ENCODE measurements around the gene KCNJ11. TPM values are rescaled to one million over a fixed set of nuclear protein-coding genes. Genes with fewer than 3 reads are reported as not detected.

The KCNJ11 gene
- total and polyA plus RNA-seq, 9 donors: 0.31 to 0.92 (median 0.46) TPM; not detected in 2

GRCh38 chr11:17378655-17379054 lies 9.8 kb downstream of the KCNJ11 start:
- no peak for DNase-seq
- TF ChIP-seq CTCF (IDR thresholded peaks at IDR 0.05) (no peak), EP300 (IDR thresholded peaks at IDR 0.05) (no peak), POLR2A (IDR thresholded peaks at IDR 0.05) (no peak)
- Histone ChIP-seq H3K4me1 (ENCODE audit: insufficient read depth) (no peaks in the 10 kb centered on the region), H3K4me3 (no peak overlapping the region), H3K9me3 (peaks cover 0 to 6% of the 10 kb centered on the region in 2 donors), H3K27ac (no peak overlapping the region), H3K36me3 (no peaks in the 10 kb centered on the region), H3K27me3 (no peaks in the 10 kb centered on the region)
- intact Hi-C loops (cut with DNase I): no loop called here
- WGBS, 3 donors: 66 to 88% (median 72%) methylated on average over 2 of the region's 2 CpGs

DNA sequence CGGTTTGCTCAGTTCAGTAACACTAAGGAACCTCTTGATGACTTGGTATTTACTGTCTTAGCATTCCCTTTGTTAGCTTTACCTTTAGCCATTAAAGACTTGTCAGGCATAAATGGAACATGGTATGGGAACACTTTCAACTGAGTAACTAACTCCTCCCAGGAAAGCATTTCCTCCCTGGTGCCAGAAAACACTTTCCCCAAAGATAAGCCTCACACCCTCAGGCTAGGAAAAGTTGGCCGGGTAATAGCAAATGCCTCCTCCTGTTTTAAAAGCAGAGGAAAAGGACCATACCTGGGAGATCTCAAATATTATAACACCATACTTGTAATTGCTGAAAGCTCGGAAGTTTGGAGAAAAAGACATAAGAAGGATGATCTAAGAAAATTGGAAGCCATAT lies 12.0 kb downstream of the KCNJ11 start:
- WGBS, 3 donors: 79 to 89% (median 79%) methylated on average over 3 of the region's 3 CpGs
- peaks cover 0 to 18% of the 10 kb centered on the region in 2 donors for H3K9me3 ChIP-seq
- no peaks in the 10 kb centered on the region for H3K4me1 ChIP-seq (ENCODE audit: insufficient read depth)
- no peak for DNase-seq
- no peak overlapping the region for H3K4me3 ChIP-seq
- TF ChIP-seq CTCF (IDR thresholded peaks at IDR 0.05) (no peak), EP300 (IDR thresholded peaks at IDR 0.05) (no peak), POLR2A (IDR thresholded peaks at IDR 0.05) (no peak)
- H3K27me3 ChIP-seq: no peaks in the 10 kb centered on the region
- H3K36me3 ChIP-seq: no peaks in the 10 kb centered on the region
- intact Hi-C loops (cut with DNase I): no loop called here
- no peak overlapping the region for H3K27ac ChIP-seq

DNA sequence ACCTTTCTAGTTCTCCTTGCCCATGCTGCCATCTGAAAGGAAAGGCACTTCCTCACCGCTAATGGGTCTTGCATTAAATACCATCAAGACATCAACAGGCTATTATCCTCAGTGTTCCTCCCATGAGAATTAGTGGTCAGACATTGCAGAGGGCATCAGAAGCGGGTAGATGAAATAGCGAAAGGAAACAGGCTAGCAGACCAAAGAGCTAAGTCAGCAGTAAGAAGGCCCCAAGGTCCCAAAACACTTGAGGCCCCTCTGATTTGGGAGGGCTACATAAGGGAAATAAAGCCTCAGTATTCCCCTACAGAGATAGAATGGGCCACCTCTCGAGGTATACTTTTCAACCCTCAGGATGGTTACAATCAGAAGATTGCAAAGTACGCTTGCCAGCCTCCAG lies 12.9 kb downstream of the KCNJ11 start:
- H3K4me3 ChIP-seq: no peak overlapping the region
- no peaks in the 10 kb centered on the region for H3K4me1 ChIP-seq (ENCODE audit: insufficient read depth)
- no peak for TF ChIP-seq CTCF (IDR thresholded peaks at IDR 0.05)
- no peak for TF ChIP-seq EP300 (IDR thresholded peaks at IDR 0.05)
- TF ChIP-seq POLR2A (IDR thresholded peaks at IDR 0.05): no peak
- intact Hi-C loops (cut with DNase I): no loop called here
- H3K27ac ChIP-seq: no peak overlapping the region
- H3K36me3 ChIP-seq: no peaks in the 10 kb centered on the region
- H3K9me3 ChIP-seq: peaks cover 0 to 26% of the 10 kb centered on the region in 2 donors
- no peak for DNase-seq
- WGBS, 3 donors: 73 to 89% (median 88%) methylated on average over 5 of the region's 5 CpGs
- no peaks in the 10 kb centered on the region for H3K27me3 ChIP-seq

DNA sequence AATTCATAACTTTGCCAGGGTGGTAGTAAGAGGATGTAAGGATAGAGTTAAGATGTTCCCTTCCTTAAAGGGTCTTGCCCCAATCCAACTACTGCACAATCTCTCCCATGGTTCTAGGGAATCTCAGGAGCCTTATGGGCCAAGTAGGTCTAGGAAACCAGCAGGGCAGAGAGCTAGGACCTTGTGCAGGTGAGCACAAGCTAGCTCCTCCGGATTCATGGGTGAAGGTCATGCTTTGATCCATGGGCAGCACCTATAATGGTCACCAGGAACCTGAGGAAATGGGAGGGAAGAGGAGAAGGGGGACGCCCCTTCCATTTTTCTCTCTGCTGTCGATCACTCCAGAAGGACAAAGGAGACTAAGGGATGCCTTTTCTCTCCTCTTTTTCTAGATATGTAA lies 16.8 kb downstream of the KCNJ11 start:
- H3K27ac ChIP-seq: no peak overlapping the region
- intact Hi-C loops (cut with DNase I): no loop called here
- peaks cover 3 to 38% of the 10 kb centered on the region in 2 donors for H3K9me3 ChIP-seq
- no peaks in the 10 kb centered on the region for H3K36me3 ChIP-seq
- no peak for TF ChIP-seq POLR2A (IDR thresholded peaks at IDR 0.05)
- TF ChIP-seq EP300 (IDR thresholded peaks at IDR 0.05): no peak
- no peak overlapping the region for H3K4me3 ChIP-seq
- no peaks in the 10 kb centered on the region for H3K4me1 ChIP-seq (ENCODE audit: insufficient read depth)
- 49 to 66% (median 53%) methylated on average over 3 of the region's 3 CpGs for WGBS, 3 donors
- no peaks in the 10 kb centered on the region for H3K27me3 ChIP-seq
- no peak for DNase-seq

GRCh38 chr11:17369684-17370243 lies 18.7 kb downstream of the KCNJ11 start:
- DNase-seq: no peak
- intact Hi-C loops (cut with DNase I): no loop called here
- H3K36me3 ChIP-seq: no peaks in the 10 kb centered on the region
- no peaks in the 10 kb centered on the region for H3K27me3 ChIP-seq
- no peaks in the 10 kb centered on the region for H3K4me1 ChIP-seq (ENCODE audit: insufficient read depth)
- no peak for TF ChIP-seq EP300 (IDR thresholded peaks at IDR 0.05)
- TF ChIP-seq POLR2A (IDR thresholded peaks at IDR 0.05): no peak
- TF ChIP-seq CTCF (IDR thresholded peaks at IDR 0.05): no peak
- WGBS, 3 donors: 75 to 85% (median 80%) methylated on average over 2 of the region's 2 CpGs
- no peak overlapping the region for H3K4me3 ChIP-seq
- peaks cover 3 to 38% of the 10 kb centered on the region in 2 donors for H3K9me3 ChIP-seq
- H3K27ac ChIP-seq: no peak overlapping the region

All from ovary (tissue), 9 donors.